Calu3 (cell line): ENCODE data around the gene TNFRSF4. TPM values are rescaled to one million over a fixed set of nuclear protein-coding genes. Genes with fewer than 3 reads are reported as not detected.

Source experiments
- Bru-seq: library from RNA; stranded (reverse); fragments of 400-500 nt; gene quantifications from one replicate; lab custom pipeline; 2021; lab: Mats Ljungman, UMichigan
- BruChase-seq, 2 experiments: library from RNA; stranded (reverse); fragments of 400-500 nt; gene quantifications; one replicate each; lab custom pipeline; 2021; lab: Mats Ljungman, UMichigan
- BruUV-seq: library from RNA; stranded (reverse); fragments of 400-500 nt; replicated peaks from 2 replicates; lab custom pipeline; 2021; lab: Mats Ljungman, UMichigan
- CTCF ChIA-PET: fragments of 300-600 bp; sonication (Branson Sonifier 250); formaldehyde crosslinking; loops from one replicate; lab custom pipeline; 2022; ENCODE audit warnings: antibody characterized with exemption; lab: Charles Lee
- DNase-seq: peaks from one replicate; pipeline ENCODE4 v3.0.0; 2022
- H3K27ac Mint-ChIP-seq: one replicate; pipeline ENCODE4 v1.8.0; 2022; ENCODE audit warnings: mixed read lengths; ENCODE audit not compliant: unreplicated experiment
- H3K27me3 Mint-ChIP-seq: one replicate; pipeline ENCODE4 v1.8.0; 2022; ENCODE audit warnings: mixed read lengths; ENCODE audit not compliant: unreplicated experiment
- H3K36me3 Mint-ChIP-seq: one replicate; pipeline ENCODE4 v1.8.0; 2022; ENCODE audit warnings: mild to moderate bottlenecking, moderate library complexity, mixed read lengths; ENCODE audit not compliant: insufficient read depth, unreplicated experiment
- H3K4me1 Mint-ChIP-seq: one replicate; pipeline ENCODE4 v1.8.0; 2022; ENCODE audit warnings: mild to moderate bottlenecking, low read depth, mixed read lengths; ENCODE audit not compliant: unreplicated experiment
- H3K4me3 Mint-ChIP-seq: one replicate; pipeline ENCODE4 v1.8.0; 2022; ENCODE audit warnings: mild to moderate bottlenecking, low read depth, moderate library complexity, mixed read lengths; ENCODE audit not compliant: unreplicated experiment
- H3K9me3 Mint-ChIP-seq: one replicate; pipeline ENCODE4 v1.8.0; 2022; ENCODE audit warnings: low read depth, mixed read lengths; ENCODE audit not compliant: unreplicated experiment
- intact Hi-C: fragments of 100-400 bp; cut with micrococcal nuclease; formaldehyde crosslinking; loops from one replicate; pipeline ENCODE4 v1.10.0; 2022; ENCODE audit not compliant: unreplicated experiment
- long read RNA-seq: library from polyadenylated mRNA; stranded (forward); transcript quantifications from one replicate; pipeline ENCODE4 v2.0.0, GENCODE V29; 2022
- total RNA-seq: library from RNA; stranded (reverse); gene quantifications from 2 replicates; pipeline ENCODE4 v1.2.3, GENCODE V29; 2022
- TF ChIP-seq, protein P1 (sequence below): fragments of 200-600 bp; IDR thresholded peaks from one replicate; pipeline ENCODE4 v1.8.0; 2022; ENCODE audit warnings: antibody characterized with exemption; ENCODE audit not compliant: unreplicated experiment

TNFRSF4 gene
- total RNA-seq: not detected in 2 replicates
- percentile 5 among the genes with signal in this experiment for Bru-seq, nascent RNA
- percentile 19 among the genes with signal in this experiment for BruChase-seq, experiment 1, labeled RNA remaining after a 6-hour chase
- percentile 11 among the genes with signal in this experiment for BruChase-seq, experiment 2, labeled RNA remaining after a 2-hour chase
- long read RNA-seq: 0 reads

DNA sequence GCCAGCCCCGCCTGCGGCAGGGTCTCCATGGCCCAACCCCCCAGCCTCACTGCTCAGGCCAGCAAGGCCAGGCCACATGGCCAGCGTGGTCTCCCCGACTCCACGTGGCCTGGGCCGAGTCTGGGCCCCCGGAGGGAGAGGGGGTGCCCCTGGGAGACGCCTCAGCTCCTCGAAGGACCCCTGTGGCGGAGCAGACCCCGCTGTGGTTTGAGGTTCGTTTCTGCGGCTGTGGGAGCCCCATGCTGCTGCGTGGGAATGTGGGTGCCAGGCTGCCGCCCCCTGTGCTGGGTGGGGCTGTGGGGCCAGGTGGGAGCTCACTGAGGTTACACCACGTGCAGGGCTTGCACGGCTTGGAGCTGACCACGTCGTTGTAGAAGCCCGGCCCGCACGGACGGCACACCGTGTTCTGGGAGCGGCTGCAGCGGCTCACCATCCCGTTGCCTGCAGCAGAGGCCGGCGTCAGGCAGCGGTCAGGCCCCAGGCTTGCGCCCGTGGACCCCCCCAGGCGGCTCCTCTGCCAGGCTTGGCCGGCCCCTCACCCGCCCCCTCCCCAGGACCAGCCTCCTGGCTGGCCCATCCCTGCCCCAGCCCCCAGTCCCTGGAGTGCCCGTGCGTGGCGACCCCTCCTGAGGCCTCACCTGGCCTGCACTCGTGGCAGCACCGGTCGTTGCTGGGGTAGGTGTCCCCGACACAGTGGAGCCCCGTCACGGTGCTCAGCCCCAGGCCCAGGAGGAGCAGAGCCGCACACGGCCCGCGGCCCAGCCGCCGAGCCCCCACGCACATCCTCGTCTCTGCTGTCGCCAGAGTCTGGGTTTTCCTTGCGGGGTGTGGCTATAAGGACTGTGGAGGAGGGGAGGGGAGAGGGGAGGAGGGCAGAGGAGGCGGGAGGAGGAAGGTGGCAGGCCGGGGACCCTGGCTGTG, at the start of gene TNFRSF4:
TNFRSF4 (minus strand) TSS at position 809 of the 921 bp plus-strand sequence; CDS start at position 783, 26 bp downstream.
- TF ChIP-seq, protein P1, sequence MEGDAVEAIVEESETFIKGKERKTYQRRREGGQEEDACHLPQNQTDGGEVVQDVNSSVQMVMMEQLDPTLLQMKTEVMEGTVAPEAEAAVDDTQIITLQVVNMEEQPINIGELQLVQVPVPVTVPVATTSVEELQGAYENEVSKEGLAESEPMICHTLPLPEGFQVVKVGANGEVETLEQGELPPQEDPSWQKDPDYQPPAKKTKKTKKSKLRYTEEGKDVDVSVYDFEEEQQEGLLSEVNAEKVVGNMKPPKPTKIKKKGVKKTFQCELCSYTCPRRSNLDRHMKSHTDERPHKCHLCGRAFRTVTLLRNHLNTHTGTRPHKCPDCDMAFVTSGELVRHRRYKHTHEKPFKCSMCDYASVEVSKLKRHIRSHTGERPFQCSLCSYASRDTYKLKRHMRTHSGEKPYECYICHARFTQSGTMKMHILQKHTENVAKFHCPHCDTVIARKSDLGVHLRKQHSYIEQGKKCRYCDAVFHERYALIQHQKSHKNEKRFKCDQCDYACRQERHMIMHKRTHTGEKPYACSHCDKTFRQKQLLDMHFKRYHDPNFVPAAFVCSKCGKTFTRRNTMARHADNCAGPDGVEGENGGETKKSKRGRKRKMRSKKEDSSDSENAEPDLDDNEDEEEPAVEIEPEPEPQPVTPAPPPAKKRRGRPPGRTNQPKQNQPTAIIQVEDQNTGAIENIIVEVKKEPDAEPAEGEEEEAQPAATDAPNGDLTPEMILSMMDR: no peak
- Mint-ChIP-seq H3K36me3 (peaks cover 22% of the 10 kb centered on the region), H3K27me3 (peaks cover 3% of the 10 kb centered on the region), H3K4me1 (peaks cover 1% of the 10 kb centered on the region), H3K27ac (no peak within 1 kb of the TSS), H3K9me3 (no peaks in the 10 kb centered on the region), H3K4me3 (no peak within 1 kb of the TSS)
- BruUV-seq: no TSS peak
- intact Hi-C loops: no loop called here
- no peak for DNase-seq
- CTCF ChIA-PET: no interaction called here

DNA sequence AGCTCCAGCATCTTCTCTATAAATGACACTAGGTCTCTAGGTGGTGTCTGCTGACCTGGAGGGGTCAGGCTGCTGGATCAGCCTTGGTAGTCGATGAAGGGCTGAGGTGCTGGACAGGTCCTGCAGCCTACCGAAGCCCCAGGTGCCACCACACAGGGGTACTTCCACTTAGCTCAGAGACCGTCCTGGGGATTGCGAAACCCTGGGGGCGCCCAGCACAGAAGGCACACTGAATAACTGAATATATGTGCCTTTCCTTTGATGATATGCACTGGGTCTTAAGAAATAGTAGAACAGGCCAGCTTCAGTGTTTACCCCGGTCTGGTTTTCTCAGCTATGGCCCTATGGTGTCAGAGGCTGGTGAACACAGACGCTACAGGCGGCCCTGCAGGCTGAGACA, 48.8 kb upstream of the TNFRSF4 start:
- DNase-seq: no peak
- Mint-ChIP-seq H3K4me3 (no peak overlapping the region), H3K4me1 (no peaks in the 10 kb centered on the region), H3K27me3 (no peaks in the 10 kb centered on the region), H3K27ac (no peak overlapping the region), H3K36me3 (peaks cover 40% of the 10 kb centered on the region), H3K9me3 (no peaks in the 10 kb centered on the region)
- CTCF ChIA-PET: no interaction called here
- TF ChIP-seq, protein P1: no peak
- intact Hi-C loops: no loop called here
- no TSS peak for BruUV-seq

DNA sequence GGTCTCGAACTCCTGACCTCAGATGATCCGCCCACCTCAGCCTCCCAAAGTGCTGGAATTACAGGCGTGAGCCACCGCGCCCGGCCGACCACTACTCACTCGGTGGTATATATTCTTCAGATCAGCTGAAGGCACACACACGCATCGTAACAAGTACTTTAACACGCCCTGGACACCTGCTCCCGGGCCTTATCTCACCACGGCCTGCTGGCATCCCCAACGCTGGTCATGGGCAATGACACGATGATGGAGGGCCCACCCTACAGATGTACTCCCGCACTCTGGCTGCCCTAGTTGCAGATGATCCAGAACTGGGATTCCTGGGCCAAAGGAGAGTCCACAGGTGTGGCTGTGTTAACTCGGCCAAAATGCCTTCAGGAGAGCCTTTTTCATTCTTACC, 48.1 kb upstream of the TNFRSF4 start:
- peaks cover 40% of the 10 kb centered on the region for H3K36me3 Mint-ChIP-seq
- H3K27ac Mint-ChIP-seq: no peak overlapping the region
- intact Hi-C loops: no loop called here
- no peak overlapping the region for H3K4me3 Mint-ChIP-seq
- no peaks in the 10 kb centered on the region for H3K27me3 Mint-ChIP-seq
- BruUV-seq: no TSS peak
- TF ChIP-seq, protein P1: no peak
- CTCF ChIA-PET: no interaction called here
- no peaks in the 10 kb centered on the region for H3K4me1 Mint-ChIP-seq
- DNase-seq: no peak
- H3K9me3 Mint-ChIP-seq: no peaks in the 10 kb centered on the region

DNA sequence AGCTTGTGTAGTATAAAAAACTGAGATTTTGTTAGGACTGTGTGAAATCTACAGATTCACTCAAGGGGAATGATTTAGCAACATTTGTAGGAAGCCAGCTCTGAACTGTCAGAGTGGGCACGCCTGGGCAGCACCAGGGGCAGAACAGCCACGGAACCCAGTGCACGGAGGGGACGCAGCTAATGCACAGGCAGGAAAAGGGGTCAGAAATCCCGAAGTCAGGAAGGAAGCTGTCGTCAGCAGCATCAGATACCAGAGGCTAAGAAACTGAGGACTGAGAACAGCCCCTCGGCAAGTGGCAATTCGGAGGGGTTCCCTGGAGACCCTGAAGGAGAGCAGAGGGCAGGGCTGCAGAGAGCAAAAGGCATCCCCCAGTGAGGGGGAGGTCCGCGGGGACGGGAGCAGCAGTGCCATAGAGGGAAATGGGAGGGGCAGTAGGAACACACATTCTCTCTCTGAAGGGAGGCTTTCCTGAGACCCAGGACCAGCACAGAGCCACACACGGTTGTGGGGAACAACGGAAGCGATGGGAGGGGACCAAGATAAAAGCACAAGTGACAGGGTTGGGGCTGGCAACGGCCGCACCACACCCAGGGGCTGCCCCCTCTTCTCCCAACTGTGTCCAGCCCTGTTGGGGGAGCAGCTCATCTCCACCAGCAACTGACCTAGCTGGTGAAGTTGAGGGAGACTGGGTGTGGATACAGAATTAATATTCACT, 47.0 kb upstream of the TNFRSF4 start:
- CTCF ChIA-PET: interaction anchor here (0.7 kb wide), 1 partner anchor 144 kb away, joined by 3 read pairs; no protein-coding TSS in a partner anchor

More for the DNA sequence above, 47.0 kb upstream of the TNFRSF4 start:
- H3K9me3 Mint-ChIP-seq: no peaks in the 10 kb centered on the region
- intact Hi-C loops: no loop called here
- no TSS peak for BruUV-seq
- no peaks in the 10 kb centered on the region for H3K4me1 Mint-ChIP-seq
- no peaks in the 10 kb centered on the region for H3K27me3 Mint-ChIP-seq
- no peak overlapping the region for H3K4me3 Mint-ChIP-seq
- no peak for DNase-seq
- TF ChIP-seq, protein P1: no peak
- H3K27ac Mint-ChIP-seq: no peak overlapping the region
- H3K36me3 Mint-ChIP-seq: peaks cover 40% of the 10 kb centered on the region
